GM12873 (cell line): Measurements from ENCODE around the gene HNRNPH3.

Experiments used
- CTCF ChIP-seq: IDR thresholded peaks from 2 replicates; pipeline ENCODE4 v1.5.1; 2012; ENCODE audit warnings: low read depth, mild to moderate bottlenecking, moderate library complexity, low read length, control low read depth; ENCODE audit not compliant: insufficient read depth; ENCODE audit errors: missing control alignments

The HNRNPH3 gene

DNA sequence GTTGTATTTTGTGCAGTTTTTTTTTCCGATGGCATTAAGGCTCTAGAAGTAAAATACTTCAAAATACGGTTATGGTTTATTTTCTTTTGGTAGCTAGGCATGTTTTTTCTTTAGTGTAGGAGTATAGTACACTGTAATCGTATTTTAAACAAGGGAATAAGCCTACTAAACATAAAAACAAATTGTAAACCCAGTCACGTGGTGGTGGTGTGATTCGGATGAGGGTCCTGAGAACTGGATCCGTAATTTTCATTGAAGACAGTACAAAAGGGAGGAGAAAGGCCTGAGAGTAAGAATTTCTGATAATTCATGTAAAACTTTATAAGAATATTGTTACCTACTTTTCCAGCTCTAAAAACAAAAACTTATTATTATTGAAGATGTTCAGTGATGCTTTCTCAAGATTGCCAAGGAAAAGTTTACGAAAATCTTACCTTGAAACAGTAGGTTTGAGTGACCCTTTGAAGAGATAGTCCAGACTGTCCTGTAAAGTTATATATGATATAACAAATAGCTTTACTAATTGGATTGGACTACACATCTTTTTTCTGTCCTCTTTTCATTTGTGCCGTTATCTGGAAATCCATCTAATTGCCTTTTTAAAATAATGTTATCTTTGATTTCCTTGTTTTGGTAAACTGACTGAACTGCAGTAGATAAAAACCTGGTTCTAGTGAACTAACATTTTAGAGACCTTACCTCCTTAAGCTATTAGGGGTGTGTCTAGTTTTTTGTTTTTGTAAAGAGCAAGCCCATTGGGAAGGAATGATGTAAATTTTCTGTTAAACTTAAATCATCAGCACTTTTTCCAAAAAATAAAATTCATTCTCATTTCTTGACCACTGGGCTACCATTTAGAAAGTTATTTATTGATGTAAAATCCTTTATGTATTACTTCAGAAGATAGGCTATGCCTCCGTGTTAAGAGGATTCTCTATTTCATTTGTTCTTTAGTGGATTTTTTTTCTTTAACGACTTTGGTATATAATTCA is 1.9 kb downstream of the HNRNPH3 start:
- TF ChIP-seq CTCF = no peak

- no peak for TF ChIP-seq CTCF
Measured at GRCh38 chr10:68334672-68335467, 3.0 kb downstream of the HNRNPH3 start.

GRCh38 chr10:68336754-68337351 is 5.0 kb downstream of the HNRNPH3 start:
- no peak for TF ChIP-seq CTCF

- TF ChIP-seq CTCF = no peak
Measured at GRCh38 chr10:68340358-68341080, 8.7 kb downstream of the HNRNPH3 start.

DNA sequence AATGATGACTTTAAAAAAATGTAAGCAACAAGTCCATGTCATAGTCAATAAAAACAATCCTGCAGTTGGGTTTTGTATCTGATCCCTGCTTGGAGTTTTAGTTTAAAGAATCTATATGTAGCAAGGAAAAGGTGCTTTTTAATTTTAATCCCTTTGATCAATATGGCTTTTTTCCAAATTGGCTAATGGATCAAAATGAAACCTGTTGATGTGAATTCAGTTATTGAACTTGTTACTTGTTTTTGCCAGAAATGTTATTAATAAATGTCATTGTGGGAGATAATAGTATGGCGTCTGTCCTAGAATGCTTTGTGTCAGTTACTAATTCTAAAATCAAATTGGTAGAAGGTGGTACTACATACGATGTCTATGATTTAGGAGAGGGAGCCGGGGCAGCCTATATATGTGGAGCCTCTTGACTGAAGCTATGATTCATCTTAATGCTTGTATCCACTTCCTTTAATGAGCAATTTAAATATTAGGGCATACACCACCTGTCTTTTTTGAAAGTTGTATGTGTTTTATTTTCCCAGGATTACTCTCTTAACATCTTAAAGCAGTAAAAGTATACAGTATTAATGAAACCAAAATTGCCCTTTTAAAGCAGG is 11.1 kb downstream of the HNRNPH3 start:
- no peak for TF ChIP-seq CTCF

- no peak for TF ChIP-seq CTCF
Measured at GRCh38 chr10:68345621-68346020, 13.8 kb downstream of the HNRNPH3 start.
